GM12878 (cell line): Measurements from ENCODE around the gene DHX40. TPM values are rescaled to one million over a fixed set of nuclear protein-coding genes. Genes with fewer than 3 reads are reported as not detected.

Source experiments
- CEBPB ChIP-seq, 2 experiments: fragments of 150-350 bp in 1 of 2; IDR thresholded peaks; 2 replicates each; pipeline ENCODE4 v1.6.1; 2012 to 2014; ENCODE audit warnings: low read depth in 2 of 2, low read length in 2 of 2, borderline replicate concordance in 1 of 2, inconsistent platforms in 1 of 2
- CHD1 ChIP-seq: IDR thresholded peaks from 2 replicates; pipeline ENCODE4 v1.6.1; 2012; ENCODE audit warnings: low read depth, low read length, improper control_type of control experiment
- CHD4 ChIP-seq: fragments of 200-600 bp; sonication (generic); IDR thresholded peaks from 2 replicates; pipeline ENCODE4 v1.6.1; 2016; ENCODE audit warnings: mild to moderate bottlenecking
- HCFC1 ChIP-seq: fragments of 150-350 bp; IDR thresholded peaks from 2 replicates; pipeline ENCODE4 v1.6.1; 2014; ENCODE audit warnings: low read length
- IKZF2 ChIP-seq, 2 experiments: fragments of 450-650 bp; IDR thresholded peaks; 2 replicates each; pipeline ENCODE4 v1.6.1; 2017; ENCODE audit warnings: mild to moderate bottlenecking in 2 of 2, moderate library complexity in 2 of 2
- MEF2B ChIP-seq: fragments of 450-650 bp; IDR thresholded peaks from 2 replicates; pipeline ENCODE4 v1.6.1; 2018; ENCODE audit warnings: mild to moderate bottlenecking, moderate library complexity; ENCODE audit not compliant: partially characterized antibody, poor library complexity, severe bottlenecking
- NRF1 ChIP-seq: conservative IDR thresholded peaks from 2 replicates; pipeline ENCODE4 v1.6.1; 2011; ENCODE audit warnings: mild to moderate bottlenecking, low read depth, low read length, improper control_type of control experiment
- POLR2A ChIP-seq: IDR thresholded peaks from 2 replicates; pipeline ENCODE4 v1.6.1; 2011; ENCODE audit warnings: low read depth, mild to moderate bottlenecking, low read length
- POLR2AphosphoS2 ChIP-seq: IDR thresholded peaks from 2 replicates; pipeline ENCODE4 v1.6.1; 2011; ENCODE audit warnings: low read depth, mild to moderate bottlenecking, low read length, improper control_type of control experiment, moderate library complexity
- POLR2AphosphoS5 ChIP-seq: IDR thresholded peaks from 2 replicates; pipeline ENCODE4 v1.6.1; 2011; ENCODE audit warnings: mild to moderate bottlenecking, low read length, inconsistent platforms
- RAD21 ChIP-seq: IDR thresholded peaks from 2 replicates; pipeline ENCODE4 v1.6.1; 2011; ENCODE audit warnings: mild to moderate bottlenecking, low read depth, low read length, moderate library complexity; ENCODE audit not compliant: insufficient read depth
- SIX5 ChIP-seq: IDR thresholded peaks from 2 replicates; pipeline ENCODE4 v1.6.1; 2011; ENCODE audit warnings: mild to moderate bottlenecking, low read depth, low read length, moderate library complexity; ENCODE audit not compliant: severe bottlenecking
- SP1 ChIP-seq: IDR thresholded peaks from one replicate; pipeline ENCODE4 v1.6.1; 2011; ENCODE audit warnings: low read depth, low read length
- SUZ12 ChIP-seq: fragments of 200-600 bp; sonication (generic); IDR thresholded peaks from one replicate; pipeline ENCODE4 v1.6.1; 2018; ENCODE audit warnings: antibody characterized with exemption, mild to moderate bottlenecking; ENCODE audit not compliant: unreplicated experiment
- TAF1 ChIP-seq: IDR thresholded peaks from 2 replicates; pipeline ENCODE4 v1.6.1; 2011; ENCODE audit warnings: mild to moderate bottlenecking, low read depth, low read length, borderline replicate concordance
- TCF12 ChIP-seq: IDR thresholded peaks from 2 replicates; pipeline ENCODE4 v1.6.1; 2011; ENCODE audit warnings: low read depth, mild to moderate bottlenecking, low read length
- polyA plus RNA-seq, 11 experiments: library from polyadenylated mRNA; depleted of rRNA in 4 of 11; unstranded in 6 of 11; stranded (reverse) in 5 of 11; fragments of >200 nt; fragmentation: Nextera tagmentation in 4 of 11; fragmentation: Illumina TruSeq in 1 of 11; extraction: Ambion mirVana in 4 of 11; extraction: Trizol in 1 of 11; gene quantifications; 1 replicate in 1 of 11; 2 replicates in 10 of 11; pipeline versions ENCODE4 v1.2.1 to v1.2.3, GENCODE V29; 2011 to 2016; ENCODE audit warnings: inconsistent platforms in 2 of 11, missing spikeins in 2 of 11, low read depth in 1 of 11
- total RNA-seq, 4 experiments: library from RNA; depleted of rRNA in 3 of 4; stranded (reverse); fragments of >200 nt in 3 of 4; fragmentation: Illumina TruSeq in 1 of 4; extraction: Trizol in 1 of 4; gene quantifications; 2 replicates each; pipeline versions ENCODE4 v1.2.1 to v1.2.3, GENCODE V29; 2013 to 2021
- TF ChIP-seq, protein P1 (sequence below): IDR thresholded peaks from 2 replicates; pipeline ENCODE4 v1.6.1; 2011; ENCODE audit warnings: mild to moderate bottlenecking, low read depth, low read length, moderate library complexity; ENCODE audit not compliant: insufficient replicate concordance
- TF ChIP-seq, protein P2 (sequence below): fragments of 450-650 bp; IDR thresholded peaks from 2 replicates; pipeline ENCODE4 v1.6.1; 2017; ENCODE audit warnings: mild to moderate bottlenecking, moderate library complexity
- TF ChIP-seq, protein P3 (sequence below): IDR thresholded peaks from 2 replicates; pipeline ENCODE4 v1.6.1; 2011; ENCODE audit warnings: borderline replicate concordance, low read depth, mild to moderate bottlenecking, moderate library complexity, mixed read lengths, low read length; ENCODE audit not compliant: insufficient read depth; ENCODE audit errors: extremely low read length
- TF ChIP-seq, protein P4 (sequence below): IDR thresholded peaks from 2 replicates; pipeline ENCODE4 v1.6.1; 2012; ENCODE audit warnings: mild to moderate bottlenecking, low read depth, low read length

DHX40 gene
- total and polyA plus RNA-seq, 10 of the 15 experiments (the other 5 are each of a cell fraction or from before 2014, with no cell fraction given), result 4.8 to 29.2 (median 12.0) TPM

DNA sequence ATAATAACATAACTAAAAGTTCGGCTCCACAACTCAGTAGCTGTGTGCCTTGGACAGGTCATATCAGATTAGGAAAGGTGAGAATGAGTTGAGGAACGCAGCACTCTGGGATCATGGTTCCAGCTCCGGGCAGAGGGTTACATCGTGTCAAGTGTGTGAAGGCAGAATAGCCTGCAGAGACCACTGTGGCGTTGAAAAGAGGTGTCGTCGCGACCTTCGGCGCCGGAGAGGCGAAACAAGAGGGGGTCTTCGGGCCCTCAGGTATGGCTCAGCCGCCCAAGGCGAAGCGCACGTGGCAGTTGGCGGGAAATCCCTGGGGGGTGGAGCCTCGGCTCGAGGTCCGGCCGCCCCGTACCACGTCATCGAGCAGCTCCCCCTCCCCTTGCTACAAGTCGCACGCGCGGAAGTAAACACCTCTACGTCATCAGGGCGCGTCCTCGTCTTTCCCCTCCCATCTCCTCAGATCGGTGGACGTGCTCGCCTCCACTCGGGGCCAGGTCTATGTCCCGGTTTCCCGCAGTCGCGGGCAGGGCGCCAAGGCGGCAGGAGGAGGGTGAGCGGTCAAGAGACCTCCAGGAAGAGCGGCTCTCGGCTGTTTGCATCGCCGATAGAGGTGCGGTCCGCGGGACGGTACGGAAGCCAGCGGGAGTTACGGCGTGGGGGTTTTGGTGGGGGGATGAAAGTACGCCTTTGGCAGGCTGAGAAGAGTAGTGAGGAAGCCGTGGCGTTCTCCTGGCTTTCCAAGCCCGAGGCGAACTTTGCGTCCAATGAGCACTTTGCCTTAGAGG is at the start of gene DHX40 (continued):
- TF ChIP-seq RAD21 (no peak), TCF12 (peak; percentile 52; the same call in 1 of the 2 replicates), SUZ12 (no peak), CEBPB (IDR thresholded peaks at IDR 0.05; ENCODE audit: borderline replicate concordance in 1 of 2, low read depth in 2 of 2, low read length in 2 of 2) (no peak), SIX5 (peak; percentile 51), HCFC1 (peak; percentile 79), IKZF2 (IDR thresholded peaks at IDR 0.05) (peak; percentile 39 to 52; a peak in 1 of 4 replicates), SP1 (peak; percentile 88), NRF1 (no peak), POLR2A (peak; percentile 91), POLR2AphosphoS2 (peak; percentile 56; the same call in 1 of the 2 replicates), MEF2B (peak; percentile 63), TAF1 (peak; percentile 49; the same call in 1 of the 2 replicates), CHD1 (no peak), POLR2AphosphoS5 (peak; percentile 80), CHD4 (no peak)
- TF ChIP-seq, protein P1, sequence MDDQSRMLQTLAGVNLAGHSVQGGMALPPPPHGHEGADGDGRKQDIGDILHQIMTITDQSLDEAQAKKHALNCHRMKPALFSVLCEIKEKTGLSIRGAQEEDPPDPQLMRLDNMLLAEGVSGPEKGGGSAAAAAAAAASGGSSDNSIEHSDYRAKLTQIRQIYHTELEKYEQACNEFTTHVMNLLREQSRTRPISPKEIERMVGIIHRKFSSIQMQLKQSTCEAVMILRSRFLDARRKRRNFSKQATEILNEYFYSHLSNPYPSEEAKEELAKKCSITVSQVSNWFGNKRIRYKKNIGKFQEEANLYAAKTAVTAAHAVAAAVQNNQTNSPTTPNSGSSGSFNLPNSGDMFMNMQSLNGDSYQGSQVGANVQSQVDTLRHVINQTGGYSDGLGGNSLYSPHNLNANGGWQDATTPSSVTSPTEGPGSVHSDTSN, result no peak
- TF ChIP-seq, protein P2, sequence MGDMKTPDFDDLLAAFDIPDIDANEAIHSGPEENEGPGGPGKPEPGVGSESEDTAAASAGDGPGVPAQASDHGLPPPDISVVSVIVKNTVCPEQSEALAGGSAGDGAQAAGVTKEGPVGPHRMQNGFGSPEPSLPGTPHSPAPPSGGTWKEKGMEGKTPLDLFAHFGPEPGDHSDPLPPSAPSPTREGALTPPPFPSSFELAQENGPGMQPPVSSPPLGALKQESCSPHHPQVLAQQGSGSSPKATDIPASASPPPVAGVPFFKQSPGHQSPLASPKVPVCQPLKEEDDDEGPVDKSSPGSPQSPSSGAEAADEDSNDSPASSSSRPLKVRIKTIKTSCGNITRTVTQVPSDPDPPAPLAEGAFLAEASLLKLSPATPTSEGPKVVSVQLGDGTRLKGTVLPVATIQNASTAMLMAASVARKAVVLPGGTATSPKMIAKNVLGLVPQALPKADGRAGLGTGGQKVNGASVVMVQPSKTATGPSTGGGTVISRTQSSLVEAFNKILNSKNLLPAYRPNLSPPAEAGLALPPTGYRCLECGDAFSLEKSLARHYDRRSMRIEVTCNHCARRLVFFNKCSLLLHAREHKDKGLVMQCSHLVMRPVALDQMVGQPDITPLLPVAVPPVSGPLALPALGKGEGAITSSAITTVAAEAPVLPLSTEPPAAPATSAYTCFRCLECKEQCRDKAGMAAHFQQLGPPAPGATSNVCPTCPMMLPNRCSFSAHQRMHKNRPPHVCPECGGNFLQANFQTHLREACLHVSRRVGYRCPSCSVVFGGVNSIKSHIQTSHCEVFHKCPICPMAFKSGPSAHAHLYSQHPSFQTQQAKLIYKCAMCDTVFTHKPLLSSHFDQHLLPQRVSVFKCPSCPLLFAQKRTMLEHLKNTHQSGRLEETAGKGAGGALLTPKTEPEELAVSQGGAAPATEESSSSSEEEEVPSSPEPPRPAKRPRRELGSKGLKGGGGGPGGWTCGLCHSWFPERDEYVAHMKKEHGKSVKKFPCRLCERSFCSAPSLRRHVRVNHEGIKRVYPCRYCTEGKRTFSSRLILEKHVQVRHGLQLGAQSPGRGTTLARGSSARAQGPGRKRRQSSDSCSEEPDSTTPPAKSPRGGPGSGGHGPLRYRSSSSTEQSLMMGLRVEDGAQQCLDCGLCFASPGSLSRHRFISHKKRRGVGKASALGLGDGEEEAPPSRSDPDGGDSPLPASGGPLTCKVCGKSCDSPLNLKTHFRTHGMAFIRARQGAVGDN, result peak; percentile 100
- TF ChIP-seq, protein P3, sequence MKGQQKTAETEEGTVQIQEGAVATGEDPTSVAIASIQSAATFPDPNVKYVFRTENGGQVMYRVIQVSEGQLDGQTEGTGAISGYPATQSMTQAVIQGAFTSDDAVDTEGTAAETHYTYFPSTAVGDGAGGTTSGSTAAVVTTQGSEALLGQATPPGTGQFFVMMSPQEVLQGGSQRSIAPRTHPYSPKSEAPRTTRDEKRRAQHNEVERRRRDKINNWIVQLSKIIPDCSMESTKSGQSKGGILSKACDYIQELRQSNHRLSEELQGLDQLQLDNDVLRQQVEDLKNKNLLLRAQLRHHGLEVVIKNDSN, result peak; percentile 63
- TF ChIP-seq, protein P4, sequence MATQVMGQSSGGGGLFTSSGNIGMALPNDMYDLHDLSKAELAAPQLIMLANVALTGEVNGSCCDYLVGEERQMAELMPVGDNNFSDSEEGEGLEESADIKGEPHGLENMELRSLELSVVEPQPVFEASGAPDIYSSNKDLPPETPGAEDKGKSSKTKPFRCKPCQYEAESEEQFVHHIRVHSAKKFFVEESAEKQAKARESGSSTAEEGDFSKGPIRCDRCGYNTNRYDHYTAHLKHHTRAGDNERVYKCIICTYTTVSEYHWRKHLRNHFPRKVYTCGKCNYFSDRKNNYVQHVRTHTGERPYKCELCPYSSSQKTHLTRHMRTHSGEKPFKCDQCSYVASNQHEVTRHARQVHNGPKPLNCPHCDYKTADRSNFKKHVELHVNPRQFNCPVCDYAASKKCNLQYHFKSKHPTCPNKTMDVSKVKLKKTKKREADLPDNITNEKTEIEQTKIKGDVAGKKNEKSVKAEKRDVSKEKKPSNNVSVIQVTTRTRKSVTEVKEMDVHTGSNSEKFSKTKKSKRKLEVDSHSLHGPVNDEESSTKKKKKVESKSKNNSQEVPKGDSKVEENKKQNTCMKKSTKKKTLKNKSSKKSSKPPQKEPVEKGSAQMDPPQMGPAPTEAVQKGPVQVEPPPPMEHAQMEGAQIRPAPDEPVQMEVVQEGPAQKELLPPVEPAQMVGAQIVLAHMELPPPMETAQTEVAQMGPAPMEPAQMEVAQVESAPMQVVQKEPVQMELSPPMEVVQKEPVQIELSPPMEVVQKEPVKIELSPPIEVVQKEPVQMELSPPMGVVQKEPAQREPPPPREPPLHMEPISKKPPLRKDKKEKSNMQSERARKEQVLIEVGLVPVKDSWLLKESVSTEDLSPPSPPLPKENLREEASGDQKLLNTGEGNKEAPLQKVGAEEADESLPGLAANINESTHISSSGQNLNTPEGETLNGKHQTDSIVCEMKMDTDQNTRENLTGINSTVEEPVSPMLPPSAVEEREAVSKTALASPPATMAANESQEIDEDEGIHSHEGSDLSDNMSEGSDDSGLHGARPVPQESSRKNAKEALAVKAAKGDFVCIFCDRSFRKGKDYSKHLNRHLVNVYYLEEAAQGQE, result no peak
